Fibroblast of skin of right quadriceps (primary cell): ENCODE measurements around the gene GRID1.
A peak's percentile ranks its signal among the peaks of the same experiment; 100 is the strongest.
"Not testable (repeated sequence)": the region's sequence is repeated elsewhere in the genome, so short reads cannot be mapped to it uniquely, and the experiment has no call there.

Experiments used
- DNase-seq: peaks from one replicate; pipeline ENCODE4 v3.0.0-alpha.2; 2013

The GRID1 gene

DNA sequence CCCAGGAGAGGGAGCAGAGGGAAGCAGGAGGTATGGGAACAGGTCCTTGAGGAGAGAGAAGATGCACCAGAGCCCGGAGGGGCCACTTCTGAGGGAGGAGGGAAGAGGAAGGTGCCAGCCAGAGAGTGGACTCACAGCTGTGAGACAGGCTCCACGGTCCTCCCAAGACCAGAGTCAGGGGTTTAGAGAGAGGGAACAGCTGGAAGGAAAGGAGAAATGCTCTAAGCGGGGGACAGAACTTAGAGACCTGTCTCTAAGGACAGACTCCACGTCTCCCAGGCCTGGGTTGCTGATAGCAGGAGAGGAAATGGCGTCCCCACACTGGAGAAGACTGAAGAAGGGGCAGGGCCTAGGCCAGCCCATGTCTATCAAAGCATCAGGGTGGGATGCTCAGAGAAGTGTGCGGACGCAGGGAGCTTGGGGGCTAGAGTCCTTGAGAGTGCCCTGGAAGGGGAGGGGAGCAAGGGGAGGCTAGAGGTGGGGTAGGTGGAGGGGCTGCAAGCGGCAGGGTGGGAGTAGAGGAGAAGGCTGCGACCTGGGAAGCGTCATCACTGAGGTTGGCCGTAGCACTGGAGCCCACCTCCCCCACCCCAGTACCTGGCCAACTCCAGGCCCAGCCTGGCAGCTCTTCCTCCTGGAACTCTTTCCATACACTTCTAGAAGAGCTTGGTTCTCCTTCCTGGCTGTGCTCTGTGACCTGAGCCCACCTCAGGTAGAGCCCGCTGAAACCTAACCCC is 25.6 kb upstream of the GRID1 start:
- DNase-seq = no peak

GRCh38 chr10:86391236-86391840 is 24.7 kb upstream of the GRID1 start:
- no peak for DNase-seq

- no peak for DNase-seq
These were observed 23.9 kb upstream of the GRID1 start for GRCh38 chr10:86390337-86391120.

DNA sequence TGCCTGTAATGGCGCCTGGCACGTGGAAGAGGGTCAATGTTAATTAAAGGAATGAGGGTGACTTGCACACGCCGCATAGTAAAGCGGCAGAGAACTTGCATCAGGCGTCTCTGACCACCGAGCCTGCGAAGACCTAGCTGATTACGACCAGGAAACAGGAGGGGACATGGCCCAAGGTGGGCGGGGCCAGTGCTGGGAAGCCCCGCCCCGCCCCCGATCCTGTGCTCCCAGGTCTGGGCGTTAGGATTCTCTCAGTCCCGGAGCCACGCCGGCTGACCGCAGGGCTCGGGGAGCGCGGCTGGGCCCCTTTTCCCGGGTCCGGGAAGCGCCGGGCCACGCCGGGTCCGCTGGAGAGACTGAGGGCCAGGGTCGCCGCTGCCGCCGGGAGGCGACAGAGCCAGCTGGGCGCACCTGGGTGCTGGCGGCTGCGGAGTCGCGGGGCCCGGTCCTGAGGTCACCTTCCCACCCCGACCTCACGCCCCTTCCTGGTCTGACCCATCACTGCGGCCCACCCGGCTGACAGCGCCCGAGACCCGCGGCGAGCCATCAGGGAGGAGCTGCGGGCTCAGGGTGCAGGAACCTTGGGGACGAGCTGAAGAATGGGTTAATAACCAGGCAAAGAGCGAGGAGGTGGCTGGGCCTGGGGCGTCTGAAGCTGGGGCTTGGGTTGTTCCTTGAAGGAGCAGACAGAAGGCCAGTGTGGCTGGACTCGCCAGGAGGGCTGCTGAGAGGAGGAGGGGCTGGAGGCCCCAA is 23.0 kb upstream of the GRID1 start:
- peak; percentile 36 for DNase-seq

- not testable (repeated sequence) for DNase-seq
These were observed 22.5 kb upstream of the GRID1 start for GRCh38 chr10:86389109-86389440.

DNA sequence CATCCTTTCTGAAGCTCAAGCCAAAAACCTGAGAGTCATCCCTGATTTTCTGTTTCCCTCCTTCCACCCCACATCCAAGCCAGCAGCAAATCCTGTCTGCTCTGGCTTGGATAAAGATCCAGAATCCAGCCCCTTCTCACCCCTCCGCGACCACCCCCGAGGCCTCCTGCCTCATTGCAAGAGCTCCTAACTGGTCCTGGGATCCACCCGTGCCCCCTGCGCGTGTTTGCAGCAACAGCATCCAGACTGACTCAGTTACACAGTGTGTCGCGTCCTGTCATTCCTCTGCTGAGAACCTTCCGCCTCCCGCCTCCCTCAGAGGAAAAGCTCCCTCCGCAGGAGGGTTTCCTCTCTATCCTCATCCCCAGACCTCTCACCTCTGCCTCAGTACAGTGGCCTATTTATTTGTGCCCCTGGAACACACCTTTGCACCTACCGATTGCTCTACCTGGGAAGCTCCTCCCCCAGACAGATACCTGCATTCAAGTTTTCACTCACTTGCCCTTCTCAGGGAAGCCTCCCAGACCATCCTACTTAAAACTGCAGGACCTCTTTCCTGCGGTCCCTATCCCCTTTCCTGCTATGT is 21.6 kb upstream of the GRID1 start:
- DNase-seq = no peak

GRCh38 chr10:86387178-86387794 is 20.7 kb upstream of the GRID1 start:
- DNase-seq = no peak

DNA sequence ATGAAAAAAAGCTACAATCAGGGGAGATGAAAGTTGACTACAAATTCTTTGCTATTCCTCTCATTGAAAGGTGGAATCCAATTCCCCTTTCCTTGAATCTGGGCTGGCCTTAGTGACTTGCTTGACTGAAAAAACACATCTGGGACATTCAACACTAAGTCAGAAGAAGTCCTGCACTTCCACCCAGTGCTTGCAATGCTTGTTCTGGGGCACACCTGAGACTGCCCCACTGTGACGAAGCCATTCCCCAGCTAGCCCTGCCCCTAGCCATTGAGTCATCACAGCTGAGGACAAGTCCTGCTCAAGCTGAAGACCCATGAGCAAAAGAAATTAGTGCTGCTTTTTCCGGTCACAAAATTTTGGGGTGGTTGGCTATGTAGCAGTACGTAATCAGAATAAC is 19.2 kb upstream of the GRID1 start:
- DNase-seq = no peak

DNA sequence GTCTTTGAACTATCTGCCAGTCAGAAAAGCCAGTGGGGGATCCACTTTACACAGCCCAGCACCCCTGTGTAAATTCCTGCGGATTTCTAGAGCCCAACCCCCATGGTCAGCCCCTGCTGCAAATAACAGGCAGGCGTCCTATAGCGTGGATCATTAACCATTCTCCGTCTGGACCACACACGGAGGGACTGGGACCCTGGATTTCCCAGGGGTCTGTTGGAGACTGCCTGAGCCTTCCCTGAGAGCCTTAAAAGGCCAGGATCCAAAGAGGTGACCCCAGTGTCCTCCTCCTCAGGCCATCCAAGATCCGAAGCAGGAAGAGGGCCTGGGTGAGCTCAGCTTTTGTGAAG is 11.2 kb upstream of the GRID1 start:
- no peak for DNase-seq

- peak; percentile 36 for DNase-seq
These were observed 10.5 kb upstream of the GRID1 start for GRCh38 chr10:86376852-86377796.

- DNase-seq = no peak
These were observed 9.8 kb upstream of the GRID1 start for GRCh38 chr10:86376403-86376802.

GRCh38 chr10:86375204-86375603 is 8.6 kb upstream of the GRID1 start:
- DNase-seq = no peak

- no peak for DNase-seq
These were observed 8.1 kb upstream of the GRID1 start for GRCh38 chr10:86374664-86375063.

- DNase-seq = no peak
These were observed 7.2 kb upstream of the GRID1 start for GRCh38 chr10:86373828-86374227.

GRCh38 chr10:86373251-86373650 is 6.7 kb upstream of the GRID1 start:
- DNase-seq = no peak

- no peak for DNase-seq
These were observed 6.2 kb upstream of the GRID1 start for GRCh38 chr10:86372784-86373239.

DNA sequence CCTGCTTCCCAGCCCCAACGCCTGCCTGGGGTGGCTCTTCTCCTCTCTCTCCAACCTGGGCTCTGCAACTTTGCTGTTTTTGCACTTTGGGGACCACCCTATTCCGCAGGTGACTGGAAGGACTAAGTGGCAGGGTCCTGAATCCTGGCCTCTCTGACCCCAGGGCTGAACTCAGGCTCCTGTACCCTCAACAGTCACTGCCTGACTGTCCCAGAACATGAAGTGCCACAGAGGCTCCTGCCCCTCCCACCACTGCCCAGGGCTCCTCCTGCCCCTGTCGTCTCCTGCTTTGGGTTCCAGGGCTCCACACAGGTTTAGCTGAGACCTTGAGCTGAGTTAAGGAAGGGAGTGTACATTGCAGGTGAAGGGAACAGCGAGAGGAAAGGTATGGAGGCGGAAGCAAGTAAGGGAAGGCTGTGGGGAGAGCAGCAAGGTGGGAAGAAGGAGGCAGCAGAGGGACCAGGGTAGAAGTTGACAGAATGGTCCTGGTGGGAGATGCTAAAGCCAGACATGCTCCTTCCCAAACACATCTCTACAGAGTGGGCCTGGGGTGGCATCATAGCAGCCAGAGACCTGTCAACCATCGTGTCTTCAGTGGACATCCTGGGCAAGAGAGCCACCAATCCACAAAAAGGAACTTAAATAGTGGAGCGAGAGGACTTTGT is 5.7 kb upstream of the GRID1 start:
- DNase-seq = no peak

DNA sequence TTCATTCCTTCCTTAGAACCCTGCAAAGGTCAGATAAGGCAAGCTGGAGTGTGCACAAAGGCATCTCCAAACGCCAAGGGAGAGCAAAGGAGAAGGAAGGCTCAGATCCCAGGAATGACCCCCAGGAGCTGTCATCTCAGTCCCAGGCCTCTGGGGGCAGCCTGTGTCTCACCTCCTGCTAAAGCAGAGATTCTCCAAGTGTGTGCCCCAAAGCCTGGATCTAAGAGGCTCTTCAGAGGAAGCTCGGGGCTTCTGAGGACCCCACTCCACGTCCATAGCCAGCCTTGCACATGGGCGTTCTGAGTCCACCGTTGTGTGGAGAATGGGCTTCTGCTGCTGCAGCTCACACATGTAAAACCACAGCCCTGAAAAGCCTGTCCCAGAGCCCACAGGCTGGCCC is 5.1 kb upstream of the GRID1 start:
- no peak for DNase-seq

DNA sequence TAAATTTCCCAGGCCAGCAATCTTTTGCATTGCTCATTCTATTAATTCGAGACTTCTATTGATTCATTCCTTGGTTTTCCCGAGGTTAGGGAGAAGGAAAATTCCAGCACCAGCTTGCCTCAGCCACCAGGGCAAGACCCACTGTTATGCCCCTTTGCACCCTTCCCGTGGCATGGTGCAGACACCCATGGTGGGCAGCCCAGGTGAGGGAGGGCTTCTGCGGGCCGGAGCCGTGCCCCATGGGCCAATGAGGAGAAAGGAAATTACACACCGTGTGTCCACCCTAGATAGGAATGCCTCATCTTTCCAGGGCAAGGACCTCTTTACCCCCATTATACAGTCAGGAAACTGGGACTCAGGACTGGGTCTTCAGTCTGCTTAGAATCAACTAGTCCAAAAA is 4.5 kb upstream of the GRID1 start:
- no peak for DNase-seq

GRCh38 chr10:86370006-86370585 is 3.5 kb upstream of the GRID1 start:
- no peak for DNase-seq
